PFSK-1 (cell line): ENCODE data around the gene LIPC.

ENCODE experiments used
- POLR2AphosphoS5 ChIP-seq: IDR thresholded peaks from 2 replicates; pipeline ENCODE4 v1.6.1; 2012; ENCODE audit warnings: low read depth, mild to moderate bottlenecking, control low read depth, low read length, moderate library complexity
- SIN3A ChIP-seq: IDR thresholded peaks from 2 replicates; pipeline ENCODE4 v1.6.1; 2012; ENCODE audit warnings: mild to moderate bottlenecking, low read length, moderate library complexity, borderline replicate concordance; ENCODE audit not compliant: insufficient read depth

DNA sequence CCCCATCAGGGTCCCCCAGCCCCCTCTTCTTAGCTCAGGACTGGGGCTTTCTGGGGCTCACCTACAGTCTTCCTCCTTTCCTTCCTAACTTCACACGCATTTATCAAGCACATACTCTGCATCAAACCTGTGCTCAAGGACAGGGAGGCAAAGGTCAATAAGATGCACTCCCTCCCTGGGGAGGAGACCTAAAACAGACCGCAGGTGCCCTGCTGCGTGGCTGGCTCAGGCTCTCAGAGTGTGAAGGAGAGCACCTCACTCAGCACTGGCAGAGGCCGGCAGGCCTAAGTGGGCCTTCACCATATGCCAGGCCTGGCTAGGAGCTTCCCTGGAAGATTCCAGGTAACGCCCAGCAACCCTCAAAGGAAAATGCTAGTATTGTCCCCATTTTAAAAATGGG lies 16.5 kb downstream of the LIPC start:
- no peak for TF ChIP-seq POLR2AphosphoS5
- no peak for TF ChIP-seq SIN3A
